B cell (primary cell): ENCODE results near the gene DIS3L2.

Experiments
- CTCF ChIP-seq: fragments of 200-600 bp; IDR thresholded peaks from one replicate; pipeline ENCODE4 v1.8.0; 2022; ENCODE audit warnings: antibody characterized with exemption, mild to moderate bottlenecking
- EZH2 ChIP-seq: IDR thresholded peaks from 2 replicates; pipeline ENCODE4 v1.6.1; 2012; ENCODE audit warnings: borderline replicate concordance, low read depth, mild to moderate bottlenecking, moderate library complexity, low read length; ENCODE audit not compliant: insufficient read depth, poor library complexity, severe bottlenecking

GRCh38 chr2:232240906-232241305 lies 279.4 kb downstream of the DIS3L2 start:
- TF ChIP-seq CTCF, result no peak
- TF ChIP-seq EZH2, result no peak
